Gastroesophageal sphincter (tissue), 3 donors: Measurements from ENCODE around the gene CTXND1.

Experiments used
- CTCF ChIP-seq, 4 experiments: fragments of 200-600 bp in 2 of 4; fragments of 450-650 bp in 2 of 4; sonication (generic) in 1 of 4; IDR thresholded peaks; one replicate each; pipeline ENCODE4 v1.5.1; 2017 to 2019; ENCODE audit warnings: antibody characterized with exemption in 4 of 4, mild to moderate bottlenecking in 2 of 4, moderate library complexity in 2 of 4
- POLR2A ChIP-seq, 2 donors: fragments of 450-650 bp; IDR thresholded peaks; one replicate each; pipeline ENCODE4 v1.6.1; 2017; ENCODE audit warnings: antibody characterized with exemption in 2 of 2, mild to moderate bottlenecking in 2 of 2, moderate library complexity in 1 of 2

GRCh38 chr15:80267658-80268057 lies 15.6 kb upstream of the CTXND1 start:
- TF ChIP-seq POLR2A (IDR thresholded peaks at IDR 0.05) (no peak), CTCF (IDR thresholded peaks at IDR 0.05) (no peak)
